H1 (cell line): ENCODE data around the gene OLR1.

Experiments used
- EZH2 ChIP-seq: fragments of 200-600 bp; sonication (generic); IDR thresholded peaks from 2 replicates; pipeline ENCODE4 v1.7.1; 2012; ENCODE audit warnings: low read depth, mild to moderate bottlenecking, moderate library complexity, low read length, inconsistent platforms; ENCODE audit not compliant: severe bottlenecking
- HDAC2 ChIP-seq, 2 experiments: fragments of 300-600 bp in 1 of 2; sonication (generic) in 1 of 2; IDR thresholded peaks; 2 replicates each; pipeline ENCODE4 v1.6.1; 2011 to 2012; ENCODE audit warnings: low read depth in 2 of 2, low read length in 2 of 2, mild to moderate bottlenecking in 2 of 2, moderate library complexity in 2 of 2, borderline replicate concordance in 1 of 2, inconsistent platforms in 1 of 2
- POLR2A ChIP-seq, 2 experiments: IDR thresholded peaks; 1 replicate in 1 of 2; 2 replicates in 1 of 2; pipeline ENCODE4 v1.6.1; 2011; ENCODE audit warnings: low read depth in 2 of 2, low read length in 2 of 2, mild to moderate bottlenecking in 2 of 2; ENCODE audit errors: control extremely low read depth in 1 of 2
- RFX5 ChIP-seq: IDR thresholded peaks from 2 replicates; pipeline ENCODE4 v1.6.1; 2011; ENCODE audit warnings: low read depth, low read length, improper control_type of control experiment, borderline replicate concordance
- TAF1 ChIP-seq: IDR thresholded peaks from 2 replicates; pipeline ENCODE4 v1.6.1; 2011; ENCODE audit warnings: mild to moderate bottlenecking, low read depth, low read length
- TF ChIP-seq, protein P1 (sequence below), 3 experiments: IDR thresholded peaks; 1 replicate in 2 of 3; 2 replicates in 1 of 3; pipeline versions ENCODE4 v1.5.1 to v1.6.1; 2011; ENCODE audit warnings: low read length in 3 of 3, mild to moderate bottlenecking in 3 of 3, inconsistent platforms in 2 of 3, low read depth in 1 of 3, moderate library complexity in 1 of 3; ENCODE audit not compliant: insufficient read depth in 1 of 3; ENCODE audit errors: control extremely low read depth in 1 of 3

DNA sequence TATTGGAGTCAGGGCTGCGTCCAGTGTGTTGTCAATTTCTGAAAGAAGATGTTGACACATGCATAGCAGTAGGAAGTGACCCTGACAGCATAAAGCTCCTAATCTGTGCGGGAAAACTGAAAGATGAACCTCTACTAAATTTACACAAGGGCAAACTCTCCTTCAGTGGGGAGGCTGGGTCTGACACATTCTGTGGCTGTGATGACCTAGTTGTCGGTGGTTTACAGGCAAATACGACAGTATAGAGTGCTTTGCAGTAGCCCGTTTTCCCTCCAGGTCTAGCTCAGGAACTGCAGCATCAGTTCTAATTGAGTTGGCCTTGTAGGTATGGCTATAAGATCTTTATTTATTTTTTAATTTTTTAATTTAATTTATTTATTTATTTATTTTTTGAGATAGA lies 25.9 kb upstream of the OLR1 start:
- no peak for TF ChIP-seq RFX5
- no peak for TF ChIP-seq TAF1
- TF ChIP-seq HDAC2 (IDR thresholded peaks at IDR 0.05; ENCODE audit: borderline replicate concordance in 1 of 2, low read depth in 2 of 2, low read length in 2 of 2), result no peak
- TF ChIP-seq POLR2A (IDR thresholded peaks at IDR 0.05; ENCODE audit: control extremely low read depth in 1 of 2, low read depth in 2 of 2, low read length in 2 of 2), result no peak
- no peak for TF ChIP-seq EZH2
- TF ChIP-seq, protein P1, sequence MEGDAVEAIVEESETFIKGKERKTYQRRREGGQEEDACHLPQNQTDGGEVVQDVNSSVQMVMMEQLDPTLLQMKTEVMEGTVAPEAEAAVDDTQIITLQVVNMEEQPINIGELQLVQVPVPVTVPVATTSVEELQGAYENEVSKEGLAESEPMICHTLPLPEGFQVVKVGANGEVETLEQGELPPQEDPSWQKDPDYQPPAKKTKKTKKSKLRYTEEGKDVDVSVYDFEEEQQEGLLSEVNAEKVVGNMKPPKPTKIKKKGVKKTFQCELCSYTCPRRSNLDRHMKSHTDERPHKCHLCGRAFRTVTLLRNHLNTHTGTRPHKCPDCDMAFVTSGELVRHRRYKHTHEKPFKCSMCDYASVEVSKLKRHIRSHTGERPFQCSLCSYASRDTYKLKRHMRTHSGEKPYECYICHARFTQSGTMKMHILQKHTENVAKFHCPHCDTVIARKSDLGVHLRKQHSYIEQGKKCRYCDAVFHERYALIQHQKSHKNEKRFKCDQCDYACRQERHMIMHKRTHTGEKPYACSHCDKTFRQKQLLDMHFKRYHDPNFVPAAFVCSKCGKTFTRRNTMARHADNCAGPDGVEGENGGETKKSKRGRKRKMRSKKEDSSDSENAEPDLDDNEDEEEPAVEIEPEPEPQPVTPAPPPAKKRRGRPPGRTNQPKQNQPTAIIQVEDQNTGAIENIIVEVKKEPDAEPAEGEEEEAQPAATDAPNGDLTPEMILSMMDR (IDR thresholded peaks at IDR 0.05; ENCODE audit: control extremely low read depth in 1 of 3, insufficient read depth in 1 of 3, low read depth in 1 of 3, low read length in 3 of 3), result no peak
